GM21737 (cell line): ENCODE results near the gene LEO1.
"Not testable (repeated sequence)": the region's sequence is repeated elsewhere in the genome, so short reads cannot be mapped to it uniquely, and the experiment has no call there.

ENCODE experiments used
- ATAC-seq: cut with Tn5 transposase; IDR thresholded peaks from one replicate; pipeline ENCODE4 v1.9.1; 2021; ENCODE audit warnings: mild to moderate bottlenecking, moderate library complexity; ENCODE audit not compliant: unreplicated experiment

Gene LEO1

GRCh38 chr15:52004806-52005205 lies 33.2 kb upstream of the LEO1 start:
- no peak for ATAC-seq

DNA sequence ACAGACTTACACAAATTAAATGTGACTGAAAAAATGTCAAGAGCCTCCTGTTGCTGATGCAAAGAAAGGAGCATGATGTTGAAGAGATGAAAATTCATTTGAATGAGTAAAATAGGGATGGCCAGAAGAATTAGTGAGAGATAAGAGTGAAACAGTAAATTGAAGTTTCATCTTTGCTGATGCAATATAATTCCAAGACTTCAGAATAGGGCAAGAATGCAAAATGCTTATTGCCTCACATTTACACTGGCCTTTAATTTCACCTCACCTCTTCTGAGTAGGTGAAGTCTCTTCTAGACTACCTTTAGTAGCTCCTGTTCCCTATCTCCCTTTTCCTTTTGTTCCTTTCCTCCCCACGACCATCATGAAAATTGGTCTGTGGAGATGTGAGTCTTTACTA lies 32.1 kb upstream of the LEO1 start:
- ATAC-seq, result no peak

DNA sequence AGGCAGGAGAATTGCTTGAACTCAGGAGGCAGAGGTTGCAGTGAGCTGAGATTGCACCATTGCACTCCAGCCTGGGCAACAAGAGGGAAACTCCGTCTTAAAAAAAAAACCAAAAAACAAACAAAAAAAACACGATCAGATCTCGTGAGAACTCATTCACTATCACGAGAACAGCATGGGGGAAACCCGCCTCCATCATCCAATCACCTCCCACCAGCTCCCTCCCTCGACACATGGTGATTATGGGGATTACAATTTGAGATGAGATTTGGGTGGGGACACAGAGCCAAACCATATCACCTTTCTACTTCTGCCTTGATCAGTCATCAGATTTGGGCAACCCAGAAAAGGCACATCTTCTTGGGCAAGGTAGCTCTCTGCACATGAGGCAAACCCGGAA lies 31.5 kb upstream of the LEO1 start:
- not testable (repeated sequence) for ATAC-seq

DNA sequence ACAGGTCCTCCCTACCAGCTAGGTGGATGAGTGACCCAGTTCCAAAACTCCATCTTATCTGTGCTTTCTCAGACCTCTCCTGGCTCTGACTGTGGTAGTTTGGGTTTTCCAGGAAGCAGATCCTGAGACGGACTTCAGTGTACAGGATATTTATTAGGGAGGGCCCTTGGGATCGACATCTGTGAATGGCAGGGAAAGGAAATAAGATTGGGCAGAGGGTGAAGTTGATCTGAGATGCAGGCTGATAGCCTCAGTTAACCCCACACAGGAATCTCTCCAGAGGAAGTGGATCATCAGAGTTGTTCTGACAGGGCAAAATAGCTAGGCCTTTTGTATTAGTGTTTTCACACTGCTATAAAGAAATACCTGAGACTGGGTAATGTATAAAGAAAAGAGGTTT lies 30.8 kb upstream of the LEO1 start:
- no peak for ATAC-seq

DNA sequence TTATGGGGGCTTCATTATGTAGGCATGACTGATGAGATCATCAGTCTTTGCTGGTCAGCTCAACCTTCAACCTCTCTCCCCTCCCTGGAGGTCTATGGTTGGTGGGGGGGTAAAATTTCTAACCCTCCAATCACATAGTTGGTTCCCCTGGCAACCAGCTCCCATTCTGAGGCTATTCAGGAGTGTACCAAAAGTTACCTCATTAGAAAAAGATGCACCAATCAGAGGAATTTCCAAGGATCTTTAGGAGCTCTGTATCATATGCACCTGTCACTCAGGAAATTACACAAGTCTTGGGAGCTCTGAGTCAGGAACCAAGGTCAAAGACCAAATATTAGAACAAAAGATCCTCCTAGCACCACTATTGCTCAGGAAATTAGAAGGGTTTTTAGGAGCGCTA lies 21.4 kb upstream of the LEO1 start:
- ATAC-seq, result no peak

GRCh38 chr15:51991141-51991540 lies 19.6 kb upstream of the LEO1 start:
- no peak for ATAC-seq

DNA sequence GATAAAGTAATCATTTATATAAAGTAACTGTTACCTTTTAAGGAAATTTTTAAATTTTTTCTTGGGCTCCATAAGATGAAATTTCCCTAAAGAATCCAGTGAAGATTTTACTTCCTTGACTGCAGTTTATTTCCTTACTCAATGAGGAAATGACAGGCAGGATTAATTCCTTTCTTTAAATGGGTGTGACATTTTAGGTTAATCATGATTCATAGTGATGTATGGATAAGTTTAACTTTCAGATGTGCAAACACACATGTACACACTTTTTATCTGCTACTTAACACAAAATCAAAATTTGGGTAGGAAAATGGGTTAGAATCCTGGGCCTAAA lies 11.2 kb upstream of the LEO1 start:
- no peak for ATAC-seq

DNA sequence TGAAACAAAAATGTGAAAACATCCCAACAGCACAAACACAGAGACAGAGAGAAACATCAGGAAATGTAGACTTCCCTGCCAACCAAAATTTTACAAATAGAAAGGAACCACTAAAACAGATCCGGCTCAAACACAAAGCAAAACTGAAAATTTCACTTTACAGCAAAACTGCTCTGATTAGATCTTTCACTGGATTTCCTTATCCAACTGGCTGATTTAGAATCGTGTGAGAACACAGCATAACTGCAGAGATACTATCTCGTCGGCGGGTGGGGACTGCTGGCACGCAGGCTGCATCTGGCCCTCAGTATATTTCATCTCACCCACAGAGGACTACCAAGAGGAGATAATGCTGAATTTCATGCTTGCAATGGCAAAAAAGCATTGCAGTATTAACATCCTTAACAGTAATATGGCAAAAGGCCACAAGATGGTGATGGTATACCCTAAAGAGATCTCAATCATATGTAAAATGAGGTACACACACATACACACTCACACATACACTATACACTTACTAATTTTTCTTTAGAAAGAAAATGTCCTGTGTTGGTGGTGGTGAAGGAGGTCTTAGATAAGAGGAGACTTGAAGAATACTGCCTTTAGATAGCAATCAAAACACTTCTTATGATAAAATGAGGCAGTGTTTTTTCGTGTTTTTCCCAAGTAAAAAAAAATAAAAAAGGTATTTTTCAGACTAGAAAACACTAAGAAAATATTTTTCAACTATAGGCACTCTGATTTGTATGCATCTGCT lies 10.6 kb upstream of the LEO1 start:
- peak; percentile 83 for ATAC-seq

DNA sequence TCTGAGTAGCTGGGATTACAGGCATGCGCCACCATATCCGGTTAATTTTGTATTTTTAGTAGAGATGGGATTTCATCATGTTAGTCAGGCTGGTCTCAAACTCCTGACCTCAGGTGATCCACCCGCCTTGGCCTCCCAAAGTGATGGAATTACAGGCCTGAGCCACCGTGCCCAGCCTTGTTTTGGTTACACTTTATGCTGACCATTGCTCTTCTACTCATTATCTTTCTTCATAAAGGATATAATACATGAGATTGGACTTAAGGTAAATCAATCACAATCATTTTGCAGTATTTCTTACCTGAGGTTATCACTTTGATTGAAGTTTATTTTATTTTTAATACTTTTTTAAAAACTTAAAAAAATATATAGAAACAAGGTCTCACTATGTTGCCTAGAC lies 2.2 kb upstream of the LEO1 start:
- ATAC-seq, result no peak

- ATAC-seq, result no peak
Observed at GRCh38 chr15:51973220-51973619, 1.6 kb upstream of the LEO1 start.

DNA sequence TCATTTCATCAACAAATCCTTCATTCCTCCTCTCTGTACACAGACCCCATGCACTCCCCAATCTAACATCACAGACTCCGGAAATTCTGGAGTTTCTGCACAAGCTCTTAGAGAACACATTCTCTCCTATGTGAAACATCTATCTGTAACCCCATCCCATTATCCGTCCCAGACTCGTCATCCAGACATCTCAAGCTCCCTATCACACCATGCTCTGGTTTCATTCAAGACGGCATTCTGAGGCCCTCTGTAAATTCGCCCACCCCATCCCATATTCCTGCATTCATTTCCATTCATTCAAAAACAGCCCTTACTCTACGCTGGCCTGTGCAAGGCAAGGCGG lies 575 bp downstream of the LEO1 start:
- peak; percentile 20 for ATAC-seq

GRCh38 chr15:51970132-51970817 lies 1.3 kb downstream of the LEO1 start:
- no peak for ATAC-seq

DNA sequence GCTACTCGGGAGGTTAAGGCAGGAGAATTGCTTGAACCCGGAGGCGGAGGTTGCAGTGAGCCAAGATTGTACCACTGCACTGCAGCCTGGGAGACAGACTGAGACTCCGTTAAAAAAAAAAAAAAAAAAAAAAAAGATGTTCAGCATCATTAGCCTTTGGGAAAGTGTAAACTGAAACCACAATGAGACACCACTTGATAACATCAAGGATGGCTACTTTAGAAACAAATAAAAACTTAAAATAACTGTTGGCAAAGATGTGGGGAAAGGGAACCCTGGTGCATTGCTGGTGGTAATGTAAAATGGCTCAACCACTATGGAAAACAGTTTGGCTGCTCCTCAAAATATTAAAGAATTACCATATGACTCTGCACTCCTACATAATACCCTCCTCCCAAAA lies 1.9 kb downstream of the LEO1 start:
- no peak for ATAC-seq

GRCh38 chr15:51967583-51967982 lies 4.0 kb downstream of the LEO1 start:
- no peak for ATAC-seq

GRCh38 chr15:51966192-51966591 lies 5.4 kb downstream of the LEO1 start:
- no peak for ATAC-seq

GRCh38 chr15:51965691-51966090 lies 5.9 kb downstream of the LEO1 start:
- ATAC-seq, result no peak

- no peak for ATAC-seq
Observed at GRCh38 chr15:51955504-51955903, 16.1 kb downstream of the LEO1 start.

DNA sequence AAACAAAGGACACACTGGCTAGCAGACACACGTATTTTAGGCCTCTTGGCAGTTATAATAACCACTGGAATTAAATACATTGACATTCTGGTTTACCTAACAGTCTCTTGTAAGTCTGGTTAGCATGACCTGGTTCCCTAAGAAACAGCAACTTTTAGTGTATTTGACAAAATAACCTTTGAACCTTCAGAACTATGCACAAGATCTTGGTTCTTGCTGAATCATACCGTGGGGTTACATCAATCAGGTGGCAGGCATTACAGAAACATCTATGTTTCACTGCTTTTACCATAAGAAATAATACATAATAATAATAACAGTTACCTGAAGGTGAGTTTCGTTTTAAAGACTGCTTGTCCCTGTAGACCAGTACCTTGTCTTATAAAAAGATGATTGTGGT lies 18.8 kb downstream of the LEO1 start:
- ATAC-seq, result no peak

GRCh38 chr15:51947124-51947523 lies 24.5 kb downstream of the LEO1 start:
- no peak for ATAC-seq

- no peak for ATAC-seq
Observed at GRCh38 chr15:51939216-51939615, 32.4 kb downstream of the LEO1 start.

GRCh38 chr15:51938286-51938685 lies 33.3 kb downstream of the LEO1 start:
- ATAC-seq, result no peak

DNA sequence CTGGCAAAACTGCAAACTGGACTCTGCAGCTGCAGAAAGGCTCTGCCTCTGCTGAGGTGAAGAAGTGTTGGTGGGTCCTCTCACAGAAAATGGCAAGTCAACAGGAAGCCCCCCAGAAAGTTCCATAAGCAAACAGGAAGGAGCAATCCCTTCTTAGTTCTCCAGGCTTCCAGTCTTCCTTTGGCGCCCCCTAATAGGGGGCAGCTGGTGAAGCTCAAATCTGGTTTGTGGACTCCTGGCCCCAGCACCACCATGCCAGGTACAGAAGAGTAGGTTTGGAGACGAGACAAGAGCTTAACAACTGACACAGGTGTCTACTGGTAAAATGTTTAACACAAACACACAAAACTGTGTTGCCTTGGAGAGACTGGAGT lies 35.5 kb downstream of the LEO1 start:
- no peak for ATAC-seq
